Measurements from ENCODE around the gene EVI2B. TPM values are rescaled to one million over a fixed set of nuclear protein-coding genes. Genes with fewer than 3 reads are reported as not detected.

Gene EVI2B
- total RNA-seq, 1 experiment from 2014 or later = not detected

GRCh38 chr17:31355935-31356334 is 42.1 kb upstream of the EVI2B start:
- no peaks in the 10 kb centered on the region for H4K20me1 ChIP-seq (ENCODE audit: control insufficient read depth, insufficient read depth, insufficient read length)
- no peak overlapping the region for H3K18ac ChIP-seq (ENCODE audit: insufficient read length, low read depth, low read length)
- H2AFZ ChIP-seq (ENCODE audit: low read length) = no peak overlapping the region
- no peak overlapping the region for H3K56ac ChIP-seq (ENCODE audit: insufficient read length, low read depth, low read length)
- H3K79me2 ChIP-seq (ENCODE audit: insufficient read depth, low read length) = no peaks in the 10 kb centered on the region
- WGBS (ENCODE audit: extremely low coverage, insufficient read length, low lambda C conversion rate) = no CpG with 5 or more reads among the region's 1 CpG
- H2BK12ac ChIP-seq (ENCODE audit: insufficient read length, low read depth, low read length) = no peak overlapping the region
- H3K27me3 ChIP-seq (ENCODE audit: insufficient read depth, low read length) = no peaks in the 10 kb centered on the region
- H3K4me2 ChIP-seq (ENCODE audit: insufficient read depth, insufficient read length, low read length) = no peak overlapping the region
- H2BK120ac ChIP-seq (ENCODE audit: low read depth, low read length, poor library complexity, severe bottlenecking) = no peak overlapping the region
- H3K23me2 ChIP-seq (ENCODE audit: insufficient read length, low read depth, low read length, poor library complexity, severe bottlenecking) = no peaks in the 10 kb centered on the region
- TF ChIP-seq CTCF (conservative IDR thresholded peaks at IDR 0.05) = no peak
- H3K27me3 Mint-ChIP-seq (ENCODE audit: low read depth) = no peaks in the 10 kb centered on the region
- no peak overlapping the region for H3K27ac Mint-ChIP-seq
- H2BK15ac ChIP-seq (ENCODE audit: low read depth, low read length) = no peak overlapping the region
- H3K9me3 ChIP-seq (ENCODE audit: control insufficient read depth, low read depth, low read length) = no peaks in the 10 kb centered on the region
- no peaks in the 10 kb centered on the region; a peak in 1 of 5 replicates for H3K9me3 Mint-ChIP-seq
- H3K79me1 ChIP-seq (ENCODE audit: insufficient read depth, low read depth, low read length, poor library complexity, severe bottlenecking) = no peaks in the 10 kb centered on the region
- H3K27ac ChIP-seq (ENCODE audit: insufficient read length, low read depth, low read length) = no peak overlapping the region
- no peak overlapping the region for H2BK20ac ChIP-seq (ENCODE audit: low read depth, low read length, poor library complexity, severe bottlenecking)
- H3T11ph ChIP-seq (ENCODE audit: low read length) = no peak overlapping the region
- H3K4me1 Mint-ChIP-seq = no peaks in the 10 kb centered on the region
- no peak overlapping the region for H4K91ac ChIP-seq (ENCODE audit: insufficient read length, low read depth, low read length)
- no peak for DNase-seq
- H3K4ac ChIP-seq (ENCODE audit: low read depth, low read length) = no peak overlapping the region
- H3K36me3 Mint-ChIP-seq (ENCODE audit: insufficient read depth in 1 of 3, low read depth in 3 of 3) = peaks cover 2 to 45% (median 19%) of the 10 kb centered on the region in 3 experiments; a peak in 6 of 7 replicates
- H4K5ac ChIP-seq (ENCODE audit: insufficient read length, low read depth, low read length) = no peak overlapping the region
- H4K8ac ChIP-seq (replicated peaks; ENCODE audit: insufficient read length, low read depth, low read length) = no peak overlapping the region
- H2AK5ac ChIP-seq (ENCODE audit: insufficient read length, low read length) = no peak overlapping the region
- H3K9ac ChIP-seq (ENCODE audit: extremely low read depth, insufficient read length, low read length) = no peak overlapping the region
- no peak overlapping the region for H2BK5ac ChIP-seq (ENCODE audit: insufficient read length, low read length)
- no peak overlapping the region for H3K14ac ChIP-seq (ENCODE audit: insufficient read depth, low read length)
- no peak overlapping the region for H3K23ac ChIP-seq (ENCODE audit: insufficient read length, low read depth, low read length)
- no peaks in the 10 kb centered on the region for H3K4me1 ChIP-seq (ENCODE audit: insufficient read depth, low read length)
- H3K4me3 Mint-ChIP-seq = no peak overlapping the region
